GM18519 (cell line): Measurements from ENCODE around the gene AMER3.
"Not testable (repeated sequence)": the region's sequence is repeated elsewhere in the genome, so short reads cannot be mapped to it uniquely, and the experiment has no call there.

Experiments used
- ATAC-seq: cut with Tn5 transposase; IDR thresholded peaks from one replicate; pipeline ENCODE4 v1.9.1; 2021; ENCODE audit warnings: mild to moderate bottlenecking, moderate library complexity; ENCODE audit not compliant: unreplicated experiment, low FRiP score

Gene AMER3, protein sequence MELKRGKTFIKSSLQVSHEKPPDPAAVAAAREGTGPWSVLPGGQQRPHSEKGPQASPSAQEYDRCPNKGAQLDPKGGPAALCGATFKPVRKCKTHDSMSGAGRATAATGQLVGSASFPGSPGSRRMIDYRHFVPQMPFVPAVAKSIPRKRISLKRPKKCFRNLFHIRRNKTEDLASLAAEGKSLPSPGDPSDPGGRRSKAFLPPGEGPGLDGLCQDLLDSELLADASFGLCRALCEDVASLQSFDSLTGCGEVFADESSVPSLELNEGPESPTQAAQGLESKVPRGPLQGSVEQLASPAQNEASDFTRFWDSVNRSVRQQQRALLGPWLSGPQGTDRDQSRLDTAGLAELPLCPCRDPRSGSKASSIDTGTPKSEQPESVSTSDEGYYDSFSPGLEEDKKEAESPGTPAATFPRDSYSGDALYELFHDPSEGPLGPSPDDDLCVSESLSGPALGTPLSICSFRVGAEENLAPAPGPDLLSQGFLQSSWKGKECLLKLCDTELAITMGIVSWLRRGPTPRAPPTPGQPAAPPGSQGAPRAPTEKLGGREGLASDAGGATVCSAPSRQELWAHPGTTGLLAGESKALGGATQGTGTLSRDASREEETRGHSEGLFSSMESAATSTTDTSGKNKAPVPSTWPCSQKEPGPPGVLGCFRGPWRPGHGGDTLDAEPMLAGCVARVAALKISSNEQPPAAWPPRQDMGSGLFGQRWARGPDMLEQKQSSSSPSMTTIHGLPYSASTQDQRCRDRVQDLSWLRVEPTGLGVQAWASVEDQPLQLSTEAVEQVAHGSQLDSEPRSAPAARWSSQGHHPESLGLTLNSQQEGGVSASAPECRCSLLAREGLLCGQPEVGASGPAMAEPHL

DNA sequence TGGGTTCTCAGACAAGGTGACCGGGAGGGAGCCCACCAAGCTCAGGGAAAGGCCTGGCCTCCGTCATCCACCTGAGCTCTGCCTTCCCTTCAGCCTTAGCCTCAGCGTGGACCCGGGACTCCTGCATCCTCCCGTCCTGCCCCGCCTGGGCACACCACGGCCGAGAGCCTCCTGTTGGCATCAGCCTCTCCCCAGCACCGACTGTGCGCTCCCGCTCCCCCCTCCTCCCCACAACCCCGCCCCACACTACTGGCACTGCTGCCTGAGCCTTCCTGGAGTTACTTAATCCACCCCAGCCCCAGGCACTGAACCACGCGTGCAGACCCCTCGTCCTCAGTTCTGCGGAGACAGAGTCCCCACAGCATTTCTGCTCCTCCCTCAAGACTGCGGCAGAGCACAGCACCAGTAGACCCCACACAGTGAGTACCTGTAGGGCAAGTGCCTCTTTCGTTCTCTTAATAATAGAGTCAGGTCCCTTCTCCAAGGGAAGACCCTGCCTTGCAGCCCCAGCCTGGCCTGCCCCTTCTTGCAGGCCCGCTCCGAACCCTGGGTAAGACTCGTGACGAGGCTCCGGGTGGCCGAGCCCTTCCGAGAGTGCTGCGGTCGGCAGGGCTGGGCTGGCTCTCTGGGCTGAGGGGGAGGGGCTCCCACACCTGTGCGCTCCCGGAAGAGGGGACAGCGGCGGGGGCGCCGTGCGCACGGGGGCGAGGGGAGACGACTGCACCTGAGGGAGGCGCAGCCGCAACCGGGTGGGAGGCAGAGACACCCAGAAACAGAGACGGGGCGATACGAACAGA is at the start of gene AMER3:
Gene AMER3 (plus strand): TSS at position 285 of the 797 bp plus-strand sequence. CDS start 6,533 bp downstream, outside the sequence.
- ATAC-seq: no peak

DNA sequence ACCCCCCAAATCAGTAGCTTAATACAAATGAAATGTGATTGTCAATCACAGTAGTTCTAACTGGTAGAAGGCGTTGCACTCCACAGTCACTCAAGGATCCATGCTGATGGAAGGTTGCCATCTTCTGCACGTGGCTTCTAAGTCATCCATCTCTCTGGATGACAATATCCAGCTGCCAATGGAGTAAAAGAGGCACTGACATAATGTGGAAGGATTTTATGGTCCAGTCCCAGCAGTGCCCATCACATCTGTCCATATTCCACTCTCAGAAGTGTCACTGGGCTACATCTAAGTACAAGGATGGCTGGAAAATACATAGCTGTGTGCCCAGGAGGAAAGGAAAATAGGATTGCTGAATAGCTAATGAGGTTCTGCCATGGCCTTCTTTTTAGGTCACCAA is 40.5 kb upstream of the AMER3 start:
- not testable (repeated sequence) for ATAC-seq

DNA sequence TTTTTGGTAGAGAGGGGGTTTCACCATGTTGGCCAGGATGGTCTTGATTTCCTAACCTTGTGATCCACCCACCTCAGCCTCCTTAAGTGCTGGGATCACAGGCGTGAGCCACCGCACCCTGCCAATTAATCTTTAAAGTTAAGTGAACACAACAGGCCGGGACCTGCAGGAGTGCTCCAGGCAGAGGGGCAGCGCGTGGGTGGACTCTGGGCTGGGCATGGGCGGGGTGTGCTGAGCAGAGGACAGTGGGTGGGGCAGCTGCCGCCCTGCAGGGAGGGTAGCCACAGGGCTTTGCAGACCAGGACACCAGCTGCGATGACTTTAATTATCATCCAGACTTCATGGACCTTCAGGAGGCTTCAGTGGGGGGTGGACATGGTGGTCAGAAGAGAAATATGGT is 35.3 kb upstream of the AMER3 start:
- no peak for ATAC-seq

DNA sequence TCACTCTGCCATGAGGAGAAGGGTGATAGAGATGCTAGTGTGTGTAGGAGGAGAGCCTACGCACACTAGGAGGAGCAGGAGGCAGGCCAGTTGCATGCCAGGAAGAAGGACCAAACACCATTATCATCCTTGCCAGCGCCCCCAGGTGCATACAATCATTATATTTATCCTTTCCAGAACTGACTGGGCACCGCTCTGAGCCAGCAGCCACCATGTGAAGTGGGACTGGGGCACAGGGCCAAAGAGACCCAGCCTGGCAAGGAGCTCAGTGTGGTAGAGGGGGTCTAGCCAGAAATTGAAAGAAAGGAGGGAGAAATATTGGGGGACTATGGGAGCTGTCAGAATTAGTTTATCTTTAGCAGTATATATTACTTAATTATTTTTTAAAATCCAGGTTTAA is 34.8 kb upstream of the AMER3 start:
- no peak for ATAC-seq

DNA sequence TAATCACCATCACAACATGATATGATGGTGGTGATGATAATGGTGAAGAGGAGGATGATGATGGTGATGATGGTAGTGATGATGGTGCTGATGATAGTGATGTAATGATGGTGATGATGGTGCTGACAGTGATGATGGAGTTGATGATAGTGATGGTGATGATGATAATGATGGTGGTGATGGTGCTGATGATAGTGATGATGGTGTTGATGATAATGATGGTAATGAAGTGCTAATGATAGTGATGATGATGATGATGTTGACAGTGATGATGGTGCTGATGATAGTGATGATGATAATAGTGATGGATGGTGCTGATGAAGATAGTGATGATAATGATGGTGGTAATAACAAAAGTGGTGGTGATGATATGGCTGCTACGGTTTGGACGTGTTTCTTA is 30.9 kb upstream of the AMER3 start:
- no peak for ATAC-seq

DNA sequence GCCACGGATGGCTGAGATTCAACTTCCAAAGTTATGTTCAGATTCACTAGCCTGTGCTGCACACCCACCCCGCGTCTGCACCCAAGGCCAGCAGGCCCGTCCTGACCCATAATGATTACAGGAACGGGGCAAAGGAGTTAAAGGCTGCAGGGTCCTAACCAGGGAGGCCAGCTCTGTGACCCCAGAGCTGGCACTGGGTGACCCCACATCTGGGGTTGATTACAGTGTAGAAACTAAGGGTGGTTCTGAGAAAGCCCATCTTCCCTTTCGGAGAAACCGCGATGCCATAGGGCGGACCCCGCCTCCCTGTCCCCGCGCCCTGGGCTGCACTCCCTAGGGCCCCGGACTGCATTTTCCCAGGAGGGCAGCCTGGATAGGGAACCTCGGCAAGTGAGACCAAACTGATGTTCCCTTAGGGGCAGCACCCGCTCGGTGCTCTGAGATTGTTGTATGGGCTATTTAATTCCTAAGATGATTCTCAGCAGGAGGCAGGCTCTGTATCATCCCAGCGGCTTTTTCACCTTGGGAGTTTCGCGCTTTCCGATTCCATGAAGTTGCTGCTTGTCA is 28.6 kb upstream of the AMER3 start:
- ATAC-seq: no peak

DNA sequence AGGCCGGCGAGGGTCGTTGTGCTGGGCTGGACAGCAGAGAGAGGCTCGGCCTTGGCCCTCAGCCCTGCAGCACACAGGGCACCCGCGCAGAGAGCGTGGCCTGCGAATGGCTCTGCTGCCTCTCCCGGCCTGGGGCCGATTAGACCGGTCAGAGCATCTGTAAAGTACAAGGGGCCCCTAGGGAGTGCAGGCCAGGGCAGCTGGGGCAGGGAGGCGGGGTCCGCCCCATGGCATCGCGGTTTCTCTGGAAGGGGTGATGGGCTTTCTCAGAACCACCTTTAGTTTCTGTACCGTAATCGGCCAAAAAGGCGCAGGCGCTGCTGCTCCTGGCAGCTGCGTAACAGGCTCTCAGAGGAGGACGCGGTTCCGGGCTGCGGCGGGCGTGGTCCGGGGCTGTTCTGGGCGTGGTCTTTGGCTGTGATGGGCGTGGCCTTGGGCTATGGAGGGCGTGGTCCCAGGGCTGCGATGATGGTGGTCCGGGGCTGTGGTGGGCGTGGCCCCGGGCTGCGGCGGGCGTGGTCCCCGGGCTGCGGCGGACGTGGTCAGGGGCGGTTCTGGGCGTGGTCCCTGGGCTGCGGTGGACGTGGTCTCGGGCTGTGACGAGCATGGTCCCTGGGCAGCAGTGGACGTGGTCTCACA is 27.9 kb upstream of the AMER3 start:
- ATAC-seq: peak; percentile 95

DNA sequence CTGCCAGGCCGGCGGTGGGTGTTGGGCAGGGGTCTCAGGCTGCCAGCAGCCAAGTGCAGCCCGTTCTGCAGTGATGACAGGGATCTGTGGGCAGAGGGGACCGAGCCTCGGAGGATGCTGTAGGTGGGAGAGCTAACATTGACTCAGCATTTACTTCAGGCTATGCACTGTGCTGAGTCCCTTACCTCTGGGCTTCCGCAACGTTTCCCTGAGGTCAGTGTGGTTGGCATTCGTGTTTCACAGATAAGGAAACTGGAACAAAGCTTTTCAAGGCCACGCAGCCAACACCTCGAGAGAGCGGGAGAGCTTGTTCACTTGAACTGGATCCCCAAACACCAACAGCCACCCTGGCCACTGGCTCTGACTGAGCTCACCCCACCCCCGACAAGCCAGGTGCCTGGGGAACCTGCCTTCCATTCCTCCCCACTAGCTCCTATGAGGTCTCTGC is 27.3 kb upstream of the AMER3 start:
- no peak for ATAC-seq

DNA sequence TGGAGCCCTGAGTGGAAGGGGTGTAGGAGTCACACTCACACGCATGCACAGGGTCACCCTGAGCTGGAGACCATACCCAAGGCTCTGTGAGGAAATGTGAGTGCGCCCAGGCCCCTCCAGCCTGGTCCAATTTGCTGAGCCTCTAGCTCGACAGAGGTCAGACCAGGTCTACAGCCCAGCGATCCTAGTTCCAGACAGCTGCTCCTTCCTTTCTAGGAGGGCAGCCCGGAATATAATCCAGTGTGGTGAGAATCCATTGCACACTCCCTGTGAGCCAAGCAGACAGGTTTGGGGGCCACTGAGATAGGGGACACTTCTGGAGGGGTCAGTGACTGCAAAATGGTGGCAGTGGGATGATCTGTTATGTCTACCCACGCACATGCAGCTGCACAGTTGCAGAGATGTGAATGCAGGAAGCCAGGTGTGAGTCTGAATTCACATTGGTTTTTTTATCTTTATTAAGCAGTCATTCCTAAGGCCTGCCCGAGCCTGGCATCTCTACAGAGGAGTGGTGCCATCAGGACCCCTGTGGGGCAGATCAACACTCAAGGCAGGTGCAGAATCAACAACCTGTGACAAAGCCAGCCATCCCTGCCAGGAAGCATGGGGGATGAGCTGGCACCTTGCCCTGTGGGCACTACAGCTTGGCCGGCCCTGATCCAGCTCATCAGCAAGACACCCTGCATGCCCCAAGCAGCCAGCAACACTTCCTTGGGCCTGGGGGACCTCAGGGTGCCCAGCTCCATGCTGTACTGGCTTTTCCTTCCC is 26.6 kb upstream of the AMER3 start, which contains the start of gene GPR148:
Gene GPR148 (plus strand): TSS at position 522 of the 768 bp plus-strand sequence. CDS start 82 bp downstream, at position 604.
- no peak for ATAC-seq

DNA sequence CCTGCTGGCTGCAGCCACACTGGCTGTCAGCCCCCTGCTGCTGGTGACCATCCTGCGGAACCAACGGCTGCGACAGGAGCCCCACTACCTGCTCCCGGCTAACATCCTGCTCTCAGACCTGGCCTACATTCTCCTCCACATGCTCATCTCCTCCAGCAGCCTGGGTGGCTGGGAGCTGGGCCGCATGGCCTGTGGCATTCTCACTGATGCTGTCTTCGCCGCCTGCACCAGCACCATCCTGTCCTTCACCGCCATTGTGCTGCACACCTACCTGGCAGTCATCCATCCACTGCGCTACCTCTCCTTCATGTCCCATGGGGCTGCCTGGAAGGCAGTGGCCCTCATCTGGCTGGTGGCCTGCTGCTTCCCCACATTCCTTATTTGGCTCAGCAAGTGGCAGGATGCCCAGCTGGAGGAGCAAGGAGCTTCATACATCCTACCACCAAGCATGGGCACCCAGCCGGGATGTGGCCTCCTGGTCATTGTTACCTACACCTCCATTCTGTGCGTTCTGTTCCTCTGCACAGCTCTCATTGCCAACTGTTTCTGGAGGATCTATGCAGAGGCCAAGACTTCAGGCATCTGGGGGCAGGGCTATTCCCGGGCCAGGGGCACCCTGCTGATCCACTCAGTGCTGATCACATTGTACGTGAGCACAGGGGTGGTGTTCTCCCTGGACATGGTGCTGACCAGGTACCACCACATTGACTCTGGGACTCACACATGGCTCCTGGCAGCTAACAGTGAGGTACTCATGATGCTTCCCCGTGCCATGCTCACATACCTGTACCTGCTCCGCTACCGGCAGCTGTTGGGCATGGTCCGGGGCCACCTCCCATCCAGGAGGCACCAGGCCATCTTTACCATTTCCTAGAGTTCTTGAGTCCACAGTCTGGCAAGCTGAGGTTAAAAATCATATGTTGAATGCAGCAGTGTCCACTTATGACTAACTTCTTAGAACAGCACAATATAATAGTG is 25.7 kb upstream of the AMER3 start:
- ATAC-seq: no peak

DNA sequence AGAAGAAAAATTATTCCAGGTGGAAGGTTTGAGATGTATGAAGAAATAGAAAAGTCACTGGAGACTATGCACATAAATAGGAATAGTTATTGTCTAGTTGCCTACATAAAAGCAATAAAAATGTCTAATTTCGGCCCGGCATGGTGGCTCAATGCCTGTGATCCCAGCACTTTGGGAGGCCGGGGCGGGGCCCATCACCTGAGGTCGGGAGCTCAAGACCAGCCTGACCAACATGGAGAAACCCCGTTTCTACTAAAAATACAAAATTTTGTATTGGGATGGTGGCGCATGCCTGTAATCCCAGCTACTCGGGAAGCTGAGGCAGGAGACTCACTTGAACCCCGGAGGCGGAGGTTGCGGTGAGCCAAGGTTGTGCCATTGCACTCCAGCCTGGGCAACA is 23.1 kb upstream of the AMER3 start:
- not testable (repeated sequence) for ATAC-seq

DNA sequence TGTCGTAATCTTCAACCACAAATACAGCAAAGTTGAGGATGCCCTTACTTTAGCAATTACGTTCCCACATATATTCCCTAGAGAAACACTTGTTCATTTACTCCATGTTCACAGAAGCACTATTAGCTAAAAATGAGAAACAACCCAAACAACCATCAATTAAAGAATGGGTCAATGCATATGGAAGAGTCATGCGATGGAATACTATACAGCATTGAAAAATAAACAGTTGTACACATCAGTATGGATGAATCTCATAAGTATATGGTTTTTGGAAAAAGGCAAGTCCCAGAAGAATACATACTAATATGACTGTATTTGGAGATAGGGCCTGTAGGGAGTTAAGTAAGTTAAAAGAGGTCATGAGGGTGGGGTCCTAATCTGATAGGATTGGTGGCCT is 20.1 kb upstream of the AMER3 start:
- ATAC-seq: no peak

DNA sequence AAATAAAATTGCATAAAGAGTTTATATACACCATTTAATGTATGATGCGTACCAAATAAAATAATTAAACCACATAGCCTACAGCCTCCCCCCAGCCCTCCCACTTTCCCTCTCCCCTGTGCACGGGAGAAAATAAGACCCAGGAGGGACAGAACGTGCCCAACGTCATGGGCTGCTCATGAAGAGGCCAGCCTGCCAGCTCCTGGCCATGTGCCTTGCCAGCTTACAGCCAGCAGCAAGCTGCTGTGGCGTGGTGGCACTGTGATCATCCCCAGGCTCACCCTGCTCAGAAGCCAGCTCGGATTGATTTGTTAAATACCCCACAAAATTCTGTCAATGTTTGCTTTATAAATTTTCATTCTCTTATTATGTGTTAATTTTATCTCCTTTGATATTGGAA is 18.9 kb upstream of the AMER3 start:
- no peak for ATAC-seq

DNA sequence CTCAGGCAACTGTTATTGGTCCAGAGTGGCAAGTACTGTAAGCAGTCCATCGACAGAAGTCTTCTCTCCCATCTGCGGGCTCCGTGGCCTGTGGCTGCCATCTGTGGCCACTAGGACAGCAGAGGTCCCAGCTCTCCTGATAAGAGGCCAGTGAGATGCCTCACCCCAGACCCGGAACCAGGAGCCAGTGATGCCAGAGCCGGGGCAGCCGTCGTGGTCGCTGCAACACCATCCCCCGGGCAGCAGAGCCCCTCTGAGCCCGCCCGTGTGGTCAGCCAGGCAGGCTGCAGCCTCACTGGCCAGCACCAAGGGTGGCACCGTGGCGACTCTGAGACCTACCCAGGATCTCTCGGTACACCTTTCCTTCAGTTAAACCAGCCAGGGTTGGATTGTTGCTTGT is 17.7 kb upstream of the AMER3 start:
- ATAC-seq: no peak

DNA sequence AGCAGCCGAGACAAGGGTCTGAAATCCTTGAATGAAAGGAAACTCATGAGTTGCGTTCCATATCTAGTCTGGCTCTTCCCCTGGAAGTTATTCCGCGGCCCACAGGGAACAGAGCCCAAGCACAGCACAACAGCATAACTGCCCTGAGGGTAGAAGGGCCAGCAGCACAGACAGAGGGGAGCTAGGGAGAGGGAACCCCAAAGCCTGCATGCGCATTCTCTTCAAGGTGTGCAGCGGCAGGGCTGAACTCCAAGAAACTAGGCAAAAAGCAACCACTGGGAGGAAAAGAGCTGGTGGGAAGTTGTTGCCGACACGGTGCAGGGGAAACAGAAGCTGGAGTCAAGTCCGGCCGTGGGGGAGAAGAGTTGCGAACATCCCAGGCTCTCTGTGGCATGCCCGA is 14.7 kb upstream of the AMER3 start:
- no peak for ATAC-seq

DNA sequence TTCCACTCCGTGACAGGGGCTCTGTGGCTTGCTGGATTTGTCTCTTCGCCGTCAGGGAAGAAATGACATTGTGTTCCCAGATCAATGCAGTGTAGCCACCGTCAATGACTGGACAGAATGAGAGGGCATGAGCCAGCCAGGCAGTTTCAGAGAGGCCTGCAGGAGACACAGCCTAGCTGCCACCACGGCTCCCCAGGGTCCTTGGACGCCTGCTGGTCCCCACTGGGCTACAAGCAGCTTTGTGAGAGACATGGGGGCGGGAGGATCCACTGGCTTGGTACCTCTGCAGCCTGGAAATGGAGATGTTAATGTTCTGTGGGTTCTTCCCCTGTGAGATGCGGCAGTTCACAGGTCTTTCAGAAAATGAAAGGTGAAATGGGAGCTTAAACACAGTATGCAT is 12.1 kb upstream of the AMER3 start:
- no peak for ATAC-seq

DNA sequence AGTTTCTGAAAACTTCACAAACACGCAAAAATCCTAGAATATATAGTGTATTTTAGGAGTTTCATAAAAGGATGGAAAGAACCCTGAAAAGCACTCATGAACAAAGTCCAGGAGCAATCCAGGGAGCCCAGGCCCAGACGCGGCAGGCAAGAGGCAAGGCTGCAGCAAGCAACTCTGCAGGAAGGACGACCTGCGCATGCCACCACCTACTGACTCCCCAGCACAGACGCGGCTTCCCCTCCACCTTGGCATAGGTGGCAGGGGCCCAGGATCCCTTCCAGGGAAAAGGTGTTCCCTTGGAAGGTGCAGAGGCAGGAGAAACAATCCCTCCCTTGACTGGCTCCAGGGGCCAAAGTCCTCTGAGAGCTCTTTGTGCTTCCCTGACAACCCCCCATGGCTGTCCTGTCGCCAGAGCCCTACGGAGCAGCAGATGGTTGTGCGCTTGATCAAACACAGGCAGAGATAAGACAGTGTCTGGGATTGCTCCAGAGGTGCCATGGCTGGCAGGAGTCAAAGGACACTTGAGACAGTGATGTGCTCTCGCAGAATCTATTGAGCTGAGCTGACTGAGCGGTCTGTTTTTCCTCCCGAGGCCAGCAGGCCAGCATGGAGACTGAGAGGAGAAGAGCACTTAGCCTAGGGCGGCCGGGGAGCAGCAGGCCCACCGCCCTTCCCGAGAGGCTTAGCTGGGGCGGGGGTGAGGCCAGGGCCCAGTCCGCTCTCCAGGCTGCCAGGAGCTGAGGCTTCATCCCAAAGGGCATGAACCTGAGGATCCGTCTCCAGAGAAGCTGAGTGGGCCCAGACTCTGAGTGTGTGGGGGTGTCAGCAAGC is 10.8 kb upstream of the AMER3 start:
- ATAC-seq: no peak
